Stimulated activated CD8-positive, alpha-beta memory T cell treated with anti-CD3 and anti-CD28 coated beads, Interleukin-12 subunit alpha, Interleukin-12 subunit beta, amount 100 ng/mL, for 24 hours (primary cell): ENCODE data around the gene KSR2.

Experiments
- DNase-seq: peaks from one replicate; pipeline ENCODE4 v3.0.0-alpha.2; 2020; ENCODE audit errors: extremely low read depth

The KSR2 gene

GRCh38 chr12:117528538-117528937 is 440.3 kb downstream of the KSR2 start:
- no peak for DNase-seq

GRCh38 chr12:117527479-117527855 is 441.3 kb downstream of the KSR2 start:
- DNase-seq = no peak

- no peak for DNase-seq
Measured at GRCh38 chr12:117526757-117527478, 441.9 kb downstream of the KSR2 start.

GRCh38 chr12:117525766-117526165 is 443.0 kb downstream of the KSR2 start:
- DNase-seq = no peak

GRCh38 chr12:117524806-117525205 is 444.0 kb downstream of the KSR2 start:
- DNase-seq = no peak

- no peak for DNase-seq
Measured at GRCh38 chr12:117523971-117524370, 444.8 kb downstream of the KSR2 start.

- DNase-seq = no peak
Measured at GRCh38 chr12:117522559-117522958, 446.2 kb downstream of the KSR2 start.

GRCh38 chr12:117521867-117522266 is 446.9 kb downstream of the KSR2 start:
- DNase-seq = no peak

- no peak for DNase-seq
Measured at GRCh38 chr12:117521346-117521745, 447.4 kb downstream of the KSR2 start.

- DNase-seq = no peak
Measured at GRCh38 chr12:117518594-117519270, 450.1 kb downstream of the KSR2 start.

- no peak for DNase-seq
Measured at GRCh38 chr12:117517219-117517739, 451.5 kb downstream of the KSR2 start.

GRCh38 chr12:117516034-117516433 is 452.8 kb downstream of the KSR2 start:
- no peak for DNase-seq

- no peak for DNase-seq
Measured at GRCh38 chr12:117514016-117514415, 454.8 kb downstream of the KSR2 start.

- no peak for DNase-seq
Measured at GRCh38 chr12:117513353-117513752, 455.4 kb downstream of the KSR2 start.

- no peak for DNase-seq
Measured at GRCh38 chr12:117508468-117508867, 460.3 kb downstream of the KSR2 start.

GRCh38 chr12:117507548-117507947 is 461.2 kb downstream of the KSR2 start:
- no peak for DNase-seq

- no peak for DNase-seq
Measured at GRCh38 chr12:117506333-117506732, 462.5 kb downstream of the KSR2 start.

- no peak for DNase-seq
Measured at GRCh38 chr12:117502633-117503032, 466.2 kb downstream of the KSR2 start.

GRCh38 chr12:117502233-117502632 is 466.6 kb downstream of the KSR2 start:
- DNase-seq = no peak

GRCh38 chr12:117501076-117501869 is 467.5 kb downstream of the KSR2 start:
- DNase-seq = no peak

- DNase-seq = no peak
Measured at GRCh38 chr12:117499759-117500485, 468.9 kb downstream of the KSR2 start.

- no peak for DNase-seq
Measured at GRCh38 chr12:117498880-117499279, 469.9 kb downstream of the KSR2 start.
